Measurements from ENCODE around the gene LTA. TPM values are rescaled to one million over a fixed set of nuclear protein-coding genes. Genes with fewer than 3 reads are reported as not detected.

LTA gene
- total and polyA plus RNA-seq, 2 donors (not counting 1 experiment from before 2014, with no cell fraction given), result not detected

DNA sequence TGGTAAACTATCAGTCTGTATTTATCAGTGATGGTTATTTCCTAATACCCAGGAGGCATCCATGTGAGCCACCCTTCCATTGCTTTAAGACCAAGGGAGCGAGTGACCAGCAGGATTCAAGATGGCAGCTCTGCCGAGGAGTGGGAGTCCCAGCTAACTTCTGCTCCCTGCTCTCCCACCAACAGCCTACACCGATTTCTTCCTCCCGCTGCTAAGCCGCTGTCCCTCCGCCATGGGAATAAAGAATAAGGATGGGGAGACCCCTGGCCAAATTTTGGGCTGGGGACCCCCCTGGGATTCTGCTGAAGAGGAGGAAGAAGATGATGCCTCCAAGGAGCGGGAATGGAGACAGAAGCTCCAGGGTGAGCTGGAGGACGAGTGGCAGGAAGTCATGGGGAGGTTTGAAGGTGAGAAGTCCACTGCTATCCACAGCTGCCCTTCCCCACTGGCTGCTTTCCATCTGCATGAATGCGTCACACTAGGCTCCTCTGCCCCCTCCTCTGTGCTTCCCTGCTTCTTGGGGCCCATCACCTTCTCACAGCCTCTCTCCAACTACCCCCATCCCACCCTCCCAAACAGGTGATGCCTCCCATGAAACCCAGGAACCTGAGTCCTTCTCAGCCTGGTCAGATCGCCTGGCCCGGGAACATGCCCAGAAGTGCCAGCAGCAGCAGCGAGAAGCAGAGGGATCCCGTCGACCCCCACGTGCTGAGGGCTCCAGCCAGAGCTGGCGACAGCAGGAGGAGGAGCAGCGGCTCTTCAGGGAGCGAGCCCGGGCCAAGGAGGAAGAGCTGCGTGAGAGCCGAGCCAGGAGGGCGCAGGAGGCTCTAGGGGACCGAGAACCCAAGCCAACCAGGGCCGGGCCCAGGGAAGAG, 14.4 kb upstream of the LTA start:
- Histone ChIP-seq H3K4me2 (ENCODE audit: extremely low read depth, insufficient read depth, low read length) (no peak overlapping the region), H2AFZ (ENCODE audit: low read length) (no peak overlapping the region), H3K79me2 (ENCODE audit: control insufficient read depth, insufficient read depth, low read length) (no peaks in the 10 kb centered on the region), H3K9me3 (ENCODE audit: control insufficient read depth, insufficient read depth, low read depth, low read length) (no peaks in the 10 kb centered on the region), H4K20me1 (ENCODE audit: control insufficient read depth, extremely low read depth, insufficient read depth, low read length) (no peaks in the 10 kb centered on the region), H3K36me3 (ENCODE audit: control insufficient read depth, insufficient read depth, low read length) (peaks cover 6% of the 10 kb centered on the region), H3K4me3 (replicated peaks in 1 of 4; ENCODE audit: control extremely low read depth in 1 of 4, insufficient read depth in 1 of 4, low read depth in 3 of 4, low read length in 4 of 4) (no peak overlapping the region), H3K27me3 (ENCODE audit: control insufficient read depth, insufficient read depth, low read length) (no peaks in the 10 kb centered on the region), H3K27ac (ENCODE audit: insufficient read depth, low read length) (no peak overlapping the region), H3K9ac (ENCODE audit: insufficient read depth, low read length) (no peak overlapping the region), H3K4me1 (ENCODE audit: control insufficient read depth, extremely low read depth, insufficient read depth, low read length) (peaks cover 11% of the 10 kb centered on the region)
- DNase-seq (ENCODE audit: low read depth in 2 of 2), result no peak
- TF ChIP-seq, protein P1, sequence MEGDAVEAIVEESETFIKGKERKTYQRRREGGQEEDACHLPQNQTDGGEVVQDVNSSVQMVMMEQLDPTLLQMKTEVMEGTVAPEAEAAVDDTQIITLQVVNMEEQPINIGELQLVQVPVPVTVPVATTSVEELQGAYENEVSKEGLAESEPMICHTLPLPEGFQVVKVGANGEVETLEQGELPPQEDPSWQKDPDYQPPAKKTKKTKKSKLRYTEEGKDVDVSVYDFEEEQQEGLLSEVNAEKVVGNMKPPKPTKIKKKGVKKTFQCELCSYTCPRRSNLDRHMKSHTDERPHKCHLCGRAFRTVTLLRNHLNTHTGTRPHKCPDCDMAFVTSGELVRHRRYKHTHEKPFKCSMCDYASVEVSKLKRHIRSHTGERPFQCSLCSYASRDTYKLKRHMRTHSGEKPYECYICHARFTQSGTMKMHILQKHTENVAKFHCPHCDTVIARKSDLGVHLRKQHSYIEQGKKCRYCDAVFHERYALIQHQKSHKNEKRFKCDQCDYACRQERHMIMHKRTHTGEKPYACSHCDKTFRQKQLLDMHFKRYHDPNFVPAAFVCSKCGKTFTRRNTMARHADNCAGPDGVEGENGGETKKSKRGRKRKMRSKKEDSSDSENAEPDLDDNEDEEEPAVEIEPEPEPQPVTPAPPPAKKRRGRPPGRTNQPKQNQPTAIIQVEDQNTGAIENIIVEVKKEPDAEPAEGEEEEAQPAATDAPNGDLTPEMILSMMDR (conservative IDR thresholded peaks at IDR 0.05 in 1 of 2, IDR thresholded peaks at IDR 0.05 in 1 of 2; ENCODE audit: low read depth in 1 of 2, low read length in 2 of 2), result no peak
- no peak for TF ChIP-seq EZH2 (IDR thresholded peaks at IDR 0.05; ENCODE audit: low read length, missing control alignments)

DNA sequence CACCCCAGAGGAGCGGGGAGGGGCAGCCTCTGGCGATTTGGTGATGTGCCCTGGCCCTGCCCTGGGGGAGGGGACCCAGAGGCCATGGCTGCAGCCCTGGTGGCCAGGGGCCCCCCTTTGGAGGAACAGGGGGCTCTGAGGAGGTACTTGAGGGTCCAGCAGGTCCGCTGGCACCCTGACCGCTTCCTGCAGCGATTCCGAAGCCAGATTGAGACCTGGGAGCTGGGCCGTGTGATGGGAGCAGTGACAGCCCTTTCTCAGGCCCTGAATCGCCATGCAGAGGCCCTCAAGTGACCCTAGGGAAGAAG, 13.8 kb upstream of the LTA start:
- Histone ChIP-seq H3K4me1 (ENCODE audit: control insufficient read depth, extremely low read depth, insufficient read depth, low read length) (peaks cover 11% of the 10 kb centered on the region), H3K27ac (ENCODE audit: insufficient read depth, low read length) (no peak overlapping the region)

More for the DNA sequence above, 13.8 kb upstream of the LTA start:
- Histone ChIP-seq H3K4me2 (ENCODE audit: extremely low read depth, insufficient read depth, low read length) (no peak overlapping the region), H3K79me2 (ENCODE audit: control insufficient read depth, insufficient read depth, low read length) (no peaks in the 10 kb centered on the region), H2AFZ (ENCODE audit: low read length) (no peak overlapping the region), H3K27me3 (ENCODE audit: control insufficient read depth, insufficient read depth, low read length) (no peaks in the 10 kb centered on the region), H3K9ac (ENCODE audit: insufficient read depth, low read length) (no peak overlapping the region), H3K9me3 (ENCODE audit: control insufficient read depth, insufficient read depth, low read depth, low read length) (no peaks in the 10 kb centered on the region), H3K36me3 (ENCODE audit: control insufficient read depth, insufficient read depth, low read length) (peaks cover 6% of the 10 kb centered on the region), H4K20me1 (ENCODE audit: control insufficient read depth, extremely low read depth, insufficient read depth, low read length) (no peaks in the 10 kb centered on the region), H3K4me3 (replicated peaks in 1 of 4; ENCODE audit: control extremely low read depth in 1 of 4, insufficient read depth in 1 of 4, low read depth in 3 of 4, low read length in 4 of 4) (no peak overlapping the region)
- no peak for DNase-seq (ENCODE audit: low read depth in 2 of 2)
- TF ChIP-seq, protein P1 (conservative IDR thresholded peaks at IDR 0.05 in 1 of 2, IDR thresholded peaks at IDR 0.05 in 1 of 2; ENCODE audit: low read depth in 1 of 2, low read length in 2 of 2), result no peak
- no peak for TF ChIP-seq EZH2 (IDR thresholded peaks at IDR 0.05; ENCODE audit: low read length, missing control alignments)

Data from fibroblast of lung (primary cell).